Occipital lobe (tissue), 2 donors: ENCODE results near the gene MMGT1. TPM values are rescaled to one million over a fixed set of nuclear protein-coding genes. Genes with fewer than 3 reads are reported as not detected.

Experiments
- DNase-seq: peaks from one replicate; lab custom pipeline; 2025; lab: John Stamatoyannopoulos, UW
- total RNA-seq: library from RNA; depleted of rRNA; stranded (reverse); fragments of >200 nt; gene quantifications from one replicate; pipeline ENCODE4 v1.2.3, GENCODE V29; 2014

MMGT1 gene
- total RNA-seq, result 16.7 TPM

DNA sequence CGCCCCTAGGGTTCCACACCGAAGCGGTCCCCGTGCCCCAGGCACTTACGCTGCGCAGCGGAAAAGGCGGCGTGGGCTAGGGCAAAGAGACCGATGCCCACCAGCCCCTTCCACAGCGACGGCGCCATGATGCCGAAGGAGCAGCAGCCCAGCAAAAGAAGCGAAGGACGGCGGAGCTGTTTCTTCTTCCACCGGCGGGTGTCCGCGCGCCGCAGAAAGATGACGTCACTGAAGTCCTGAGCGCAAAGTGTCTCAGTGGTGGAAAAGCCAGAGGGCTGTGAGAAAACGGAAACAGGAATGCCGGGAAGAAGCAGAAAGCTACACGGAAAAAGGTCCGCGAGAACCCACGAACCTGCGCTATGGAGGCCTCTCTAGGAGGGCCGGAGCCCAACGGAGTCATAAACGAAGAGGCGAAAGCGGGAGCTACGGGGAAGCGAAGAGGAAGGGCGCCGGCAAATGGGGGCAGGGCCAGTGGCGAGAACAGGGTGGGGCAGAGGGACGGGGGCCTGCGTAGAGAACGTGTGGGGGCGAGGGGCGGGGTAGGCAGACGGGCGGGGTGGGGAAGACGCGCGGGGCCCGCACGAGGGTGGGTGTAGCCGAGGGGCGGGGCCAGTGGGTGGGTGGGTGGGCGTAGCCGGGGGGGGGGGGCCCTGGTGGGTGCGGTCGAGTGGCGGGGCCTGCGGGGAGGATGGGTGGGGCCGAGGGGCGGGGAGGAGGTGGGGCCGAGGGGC is at the start of gene MMGT1:
TSS of gene MMGT1 (minus strand) at position 441 of the 731 bp plus-strand sequence. CDS start at position 128, 313 bp downstream.
- DNase-seq, result peak; percentile 84

GRCh38 chrX:136021903-136022302 is 48.1 kb upstream of the MMGT1 start:
- DNase-seq, result no peak

DNA sequence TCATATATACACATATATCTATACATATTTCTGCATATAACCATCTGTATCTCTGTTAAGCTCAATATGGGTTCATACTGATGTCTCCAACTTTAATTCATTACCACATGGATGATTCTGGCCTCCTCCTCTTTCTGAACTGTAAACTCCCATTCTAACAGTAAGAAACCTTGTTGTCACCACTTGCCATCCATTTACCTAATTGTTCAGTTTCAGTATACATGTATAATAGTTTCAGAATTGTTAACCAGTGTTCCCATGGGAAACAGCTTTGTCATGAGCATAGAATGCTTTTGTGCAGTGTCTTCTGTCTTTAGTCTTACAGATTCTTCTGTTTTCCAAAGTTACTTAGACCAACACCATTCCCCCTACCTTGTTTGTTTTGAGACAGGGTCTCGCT is 47.4 kb upstream of the MMGT1 start:
- no peak for DNase-seq

DNA sequence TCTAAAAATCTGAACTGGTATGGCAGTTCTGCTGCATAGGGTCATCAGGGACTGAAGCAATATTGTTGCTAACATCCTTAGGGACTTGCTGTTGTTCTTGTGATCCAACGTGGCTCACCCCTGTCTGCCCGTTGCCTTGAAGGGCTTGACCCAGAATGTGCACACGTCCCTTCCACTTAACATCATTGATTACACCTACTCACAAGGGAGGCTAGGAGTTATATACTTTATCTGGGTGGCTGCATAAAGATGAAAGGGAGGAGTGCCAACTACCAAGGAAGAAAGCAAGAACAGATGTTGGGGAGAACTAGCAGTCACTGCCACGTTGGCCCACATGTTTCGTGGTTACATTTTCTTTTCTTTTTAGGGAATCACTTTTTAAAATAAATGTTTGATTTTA is 45.4 kb upstream of the MMGT1 start:
- DNase-seq, result no peak

DNA sequence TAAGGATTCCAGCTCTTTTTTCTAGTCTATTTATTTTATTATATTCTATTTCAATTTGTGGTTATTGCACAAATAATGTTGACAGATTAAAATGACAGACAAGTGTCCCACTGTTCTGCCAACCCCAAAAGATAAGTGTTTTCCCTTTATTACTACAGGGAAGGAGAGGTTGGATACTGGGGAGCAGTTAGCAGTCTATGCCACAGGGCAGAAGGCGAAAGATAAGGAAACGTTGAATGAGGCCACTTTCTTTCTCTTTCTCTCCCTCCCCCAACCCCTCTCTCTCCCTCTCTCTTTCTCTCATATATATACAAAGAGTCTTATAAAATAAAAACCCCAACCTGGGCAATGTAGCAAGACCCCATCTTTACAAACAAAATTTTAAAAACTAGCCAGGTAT is 43.1 kb upstream of the MMGT1 start:
- no peak for DNase-seq

DNA sequence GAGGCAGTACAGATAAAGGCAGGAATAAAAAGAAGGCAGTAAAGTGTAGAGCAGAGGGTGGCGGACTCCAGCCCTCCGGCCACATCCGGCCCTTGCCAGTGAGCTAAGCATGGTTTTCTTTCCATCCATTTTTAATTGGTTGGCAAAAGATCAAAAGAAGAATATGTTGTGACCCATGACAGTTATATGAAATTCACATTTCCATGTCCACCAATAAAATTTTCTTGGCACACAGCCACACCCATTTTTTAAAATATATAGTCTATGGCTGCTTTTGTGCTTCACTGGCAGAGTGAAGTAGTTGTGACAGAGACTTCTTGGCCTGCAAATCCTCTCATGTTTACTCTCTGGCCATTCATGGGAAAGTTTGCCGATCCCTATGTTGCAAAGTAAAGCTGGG is 41.2 kb upstream of the MMGT1 start:
- no peak for DNase-seq

GRCh38 chrX:135988245-135988644 is 14.5 kb upstream of the MMGT1 start:
- no peak for DNase-seq

DNA sequence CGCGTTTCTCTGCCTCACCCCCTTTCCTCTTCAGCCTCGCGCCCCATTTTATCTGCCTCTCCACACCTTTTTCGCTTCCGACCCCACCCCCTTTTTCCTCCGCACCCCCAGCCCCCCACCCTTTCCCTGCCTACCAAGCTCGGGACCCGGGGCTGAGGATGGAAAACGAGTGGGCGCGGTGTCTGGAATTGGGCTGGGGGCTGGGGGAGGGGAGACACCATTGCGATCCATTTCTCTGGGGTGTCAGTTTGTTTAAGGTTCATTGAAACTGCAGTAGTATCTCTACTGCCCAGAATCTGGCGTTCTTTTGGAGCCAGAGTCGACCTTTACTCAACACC is 12.2 kb upstream of the MMGT1 start:
- DNase-seq, result no peak

GRCh38 chrX:135985157-135985972 is 11.6 kb upstream of the MMGT1 start, which contains the start of gene SLC9A6:
TSS of gene SLC9A6 (plus strand) at chrX:135985435. CDS start at chrX:135985659, 224 bp downstream.
- peak; percentile 21 for DNase-seq

DNA sequence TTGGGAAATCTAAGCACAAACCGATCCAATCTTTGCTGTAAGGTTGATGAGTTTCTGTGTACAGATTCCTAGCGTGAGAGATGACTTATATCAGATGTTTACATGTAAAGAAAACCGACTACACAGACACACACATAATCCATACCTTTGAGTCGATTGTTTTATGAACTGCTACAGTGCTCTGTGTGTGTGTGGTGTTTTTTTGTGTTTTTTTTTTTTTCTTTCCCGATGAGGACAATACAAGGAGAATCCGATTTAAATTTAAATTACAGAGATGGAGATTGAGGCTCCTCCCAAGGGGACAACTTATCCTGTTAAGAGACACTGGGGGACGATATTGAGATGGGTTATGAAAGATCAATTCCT is 11.0 kb upstream of the MMGT1 start:
- no peak for DNase-seq

DNA sequence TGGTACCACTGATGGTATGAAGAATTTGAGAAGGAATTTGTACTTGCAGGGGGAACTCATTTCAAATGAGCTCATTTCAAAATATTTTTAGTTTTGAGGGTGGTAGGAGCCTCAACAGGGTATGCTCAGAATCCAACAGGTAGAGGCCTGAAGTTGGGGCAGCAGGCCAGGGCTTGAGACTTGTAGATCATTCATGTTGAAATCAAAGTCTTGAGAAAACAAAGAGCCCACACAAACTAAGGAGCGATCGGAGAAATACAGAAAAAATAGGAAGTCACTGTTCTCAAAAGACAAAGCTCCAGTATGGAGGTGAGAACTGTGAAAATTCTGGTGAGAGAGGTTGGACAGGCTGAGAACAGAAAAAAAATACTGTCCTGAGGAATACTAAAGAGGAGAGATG is 10.5 kb upstream of the MMGT1 start:
- DNase-seq, result no peak

DNA sequence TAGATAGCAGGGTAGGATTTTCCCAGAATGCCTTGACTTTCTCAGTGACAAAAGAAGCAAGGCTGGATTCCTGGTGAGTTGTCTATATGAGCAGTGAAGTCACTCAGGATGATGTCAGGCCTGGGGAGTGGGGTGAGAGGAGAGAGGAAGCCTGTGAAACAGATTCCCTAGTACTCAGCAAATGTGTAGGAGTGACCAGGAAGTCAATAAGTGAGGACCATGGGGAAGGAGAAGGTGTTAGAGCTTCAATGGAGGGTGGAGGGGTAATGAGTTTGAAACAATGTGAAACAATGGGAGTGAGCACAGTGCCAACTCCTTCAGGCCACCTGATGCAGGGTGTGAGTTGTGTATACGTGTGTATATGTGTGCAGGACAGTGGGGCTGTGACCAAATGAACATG is 9.1 kb upstream of the MMGT1 start:
- DNase-seq, result no peak

DNA sequence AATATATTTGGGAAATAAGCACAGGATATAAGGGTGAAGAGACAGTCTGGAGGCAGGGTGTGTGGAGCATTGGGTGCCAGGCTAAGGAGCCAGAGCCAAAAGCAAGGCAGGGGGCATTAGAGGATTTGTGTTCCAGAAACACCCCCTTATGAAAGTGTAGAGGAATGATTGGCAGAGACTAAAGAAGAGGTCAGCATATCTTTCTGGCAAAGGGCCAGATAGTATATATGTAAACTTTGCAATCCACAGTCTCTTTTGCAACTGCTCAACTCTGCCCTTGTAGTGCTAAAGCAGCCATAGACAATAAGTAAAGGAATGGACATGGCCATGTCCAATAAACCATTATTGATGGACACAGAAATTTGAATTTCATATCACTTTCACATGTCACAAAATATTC is 7.9 kb upstream of the MMGT1 start:
- DNase-seq, result no peak

GRCh38 chrX:135981010-135981409 is 7.2 kb upstream of the MMGT1 start:
- DNase-seq, result no peak

DNA sequence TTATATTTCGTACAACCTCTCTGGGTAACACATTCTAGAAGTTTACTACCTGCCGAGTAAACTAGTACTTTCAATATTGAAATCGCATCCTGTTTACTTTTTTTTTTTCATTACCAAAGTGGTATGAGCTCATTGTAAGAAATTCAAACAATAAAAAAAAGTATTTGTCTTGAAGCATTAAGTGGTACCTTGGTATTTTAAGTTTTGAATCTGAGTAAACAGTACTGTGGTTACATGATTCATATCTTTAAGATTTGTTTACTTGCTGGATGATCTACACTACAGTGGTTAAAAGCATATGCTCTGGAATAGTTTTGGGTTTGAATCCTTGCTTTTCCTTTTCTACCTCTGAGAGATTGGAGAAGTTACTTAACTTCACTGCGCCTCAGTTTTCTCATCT is 3.8 kb upstream of the MMGT1 start:
- DNase-seq, result no peak

DNA sequence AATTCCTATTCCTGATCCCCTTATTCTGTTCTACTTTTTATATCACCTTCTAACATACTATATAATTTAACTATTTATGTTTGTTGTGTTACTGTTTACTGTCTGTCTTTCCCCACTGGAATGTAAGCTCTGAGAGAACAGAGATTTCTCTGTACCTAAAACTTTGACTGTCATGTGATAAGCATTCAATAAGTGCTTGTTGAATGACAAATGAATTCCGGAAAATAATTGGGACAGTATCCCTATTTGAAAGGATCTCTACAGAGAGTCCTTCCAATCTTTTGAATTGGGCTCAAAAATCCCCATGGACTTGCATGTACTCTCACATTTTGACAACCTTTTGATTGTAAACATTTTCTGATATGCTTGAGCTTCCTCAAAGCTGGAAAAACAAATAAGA is 1.6 kb upstream of the MMGT1 start:
- no peak for DNase-seq

GRCh38 chrX:135974279-135974856 is 580 bp upstream of the MMGT1 start:
- DNase-seq, result peak; percentile 78

DNA sequence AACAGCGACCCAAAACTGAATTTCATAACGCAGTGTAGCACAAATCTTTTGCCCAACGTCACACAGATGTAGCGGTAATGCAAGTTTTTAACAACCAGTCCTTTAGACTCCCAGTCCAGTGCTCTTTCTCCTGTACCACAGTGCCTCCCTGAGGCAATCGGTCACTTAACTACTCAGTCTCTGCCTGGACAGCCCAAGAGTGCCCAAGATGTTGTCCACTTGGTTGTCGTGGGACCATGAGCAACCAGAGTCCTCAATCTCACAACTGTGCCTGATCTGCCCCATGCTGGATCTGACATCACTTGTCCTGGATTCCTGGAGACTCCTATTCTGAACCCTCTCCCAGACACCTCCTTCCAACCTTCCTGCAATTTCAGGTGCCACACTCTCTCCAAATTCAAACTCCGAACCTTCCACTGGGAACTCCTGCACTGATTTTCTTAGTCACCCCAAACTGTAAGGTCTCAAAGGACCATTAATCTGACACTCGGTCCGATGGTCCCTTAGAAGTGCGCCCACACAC is 702 bp downstream of the MMGT1 start:
- DNase-seq, result peak; percentile 5

- DNase-seq, result no peak
Observed at GRCh38 chrX:135951291-135951690, 22.5 kb downstream of the MMGT1 start.

GRCh38 chrX:135944486-135944885 is 29.3 kb downstream of the MMGT1 start:
- DNase-seq, result no peak

GRCh38 chrX:135931644-135932487 is 41.9 kb downstream of the MMGT1 start:
- peak; percentile 0 for DNase-seq
